Muscle layer of colon (tissue), 2 donors: Measurements from ENCODE around the gene RAB43.
"Not testable (repeated sequence)": the region's sequence is repeated elsewhere in the genome, so short reads cannot be mapped to it uniquely, and the experiment has no call there.

Experiments used
- H3K27ac ChIP-seq: one replicate; pipeline ENCODE4 v1.7.0; 2013; ENCODE audit warnings: low read depth, mild to moderate bottlenecking, low read length, moderate library complexity
- H3K27me3 ChIP-seq, 2 donors: one replicate each; pipeline ENCODE4 v1.7.0; 2013; ENCODE audit warnings: low read length in 2 of 2, mild to moderate bottlenecking in 2 of 2; ENCODE audit not compliant: insufficient read depth in 2 of 2, control insufficient read depth in 1 of 2
- H3K36me3 ChIP-seq: one replicate; pipeline ENCODE4 v1.7.0; 2013; ENCODE audit warnings: mild to moderate bottlenecking, low read length; ENCODE audit not compliant: insufficient read depth
- H3K4me1 ChIP-seq: one replicate; pipeline ENCODE4 v1.7.0; 2013; ENCODE audit warnings: mild to moderate bottlenecking, low read length; ENCODE audit not compliant: insufficient read depth
- H3K4me3 ChIP-seq, 2 donors: one replicate each; pipeline ENCODE4 v1.7.0; 2013; ENCODE audit warnings: low read length in 2 of 2, low read depth in 1 of 2, mild to moderate bottlenecking in 1 of 2, moderate library complexity in 1 of 2
- H3K9ac ChIP-seq: one replicate; pipeline ENCODE4 v1.7.0; 2013; ENCODE audit warnings: low read length
- H3K9me3 ChIP-seq: one replicate; pipeline ENCODE4 v1.7.0; 2013; ENCODE audit warnings: mild to moderate bottlenecking, low read length
- donor health status: abdominal sarcoma.
- donor health status: Adenocarcinoma of cecum.

RAB43 gene

DNA sequence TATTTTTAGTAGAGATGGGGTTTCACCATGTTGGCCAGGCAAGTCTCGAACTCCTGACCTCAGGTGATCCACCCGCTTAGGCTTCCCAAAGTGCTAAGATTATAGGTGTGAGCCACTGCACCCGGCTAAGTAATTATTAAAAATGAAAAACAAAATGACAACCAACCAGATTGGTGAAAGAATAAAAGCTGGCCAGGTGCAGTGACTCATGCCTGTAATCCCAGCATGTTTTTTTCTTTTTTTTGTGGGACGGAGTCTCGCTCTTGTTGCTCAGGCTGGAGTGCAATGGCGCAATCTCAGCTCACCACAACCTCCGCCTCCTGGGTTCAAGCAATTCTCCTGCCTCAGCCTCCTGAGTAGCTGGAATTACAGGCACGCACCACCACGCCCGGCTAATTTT is 14.7 kb upstream of the RAB43 start:
- peaks cover 43% of the 10 kb centered on the region for H3K36me3 ChIP-seq

DNA sequence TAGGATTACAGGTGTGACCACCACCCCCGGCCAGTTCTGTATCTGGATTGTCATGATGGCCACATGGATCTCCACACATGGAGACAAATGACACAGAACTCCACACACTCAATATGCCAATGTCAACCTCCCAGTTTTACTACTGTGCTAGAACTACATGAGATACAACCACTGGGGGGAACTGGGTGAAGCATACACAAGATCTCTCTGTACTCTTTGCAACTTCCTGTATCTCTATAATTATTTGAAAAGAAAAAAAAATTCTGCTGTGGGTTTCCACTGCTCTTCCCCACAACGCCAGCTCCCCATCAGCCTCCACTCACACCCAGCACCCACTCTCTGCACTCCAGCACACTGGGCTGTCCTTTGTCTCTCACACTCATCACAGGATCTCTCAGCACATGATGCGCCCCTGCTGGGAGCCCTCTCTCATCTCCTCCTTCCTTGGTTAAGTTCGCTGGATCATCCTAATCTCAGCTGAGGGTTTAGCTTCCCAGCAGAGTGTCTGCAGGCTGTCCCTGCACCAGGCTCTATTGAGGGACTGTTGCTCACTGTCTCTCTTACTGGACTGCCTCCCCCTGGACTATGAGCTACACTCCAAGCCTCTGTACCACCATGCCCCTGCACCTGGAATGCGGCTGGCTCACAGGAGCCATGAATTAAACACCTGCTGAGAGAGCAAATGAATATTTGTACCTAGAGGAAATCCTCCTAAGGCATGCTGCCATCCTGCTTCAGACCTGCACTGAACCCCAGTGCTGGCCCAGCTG is 10.7 kb upstream of the RAB43 start:
- Histone ChIP-seq H3K36me3 (peaks cover 61% of the 10 kb centered on the region), H3K27ac (no peak overlapping the region), H3K27me3 (no peaks in the 10 kb centered on the region), H3K4me1 (no peaks in the 10 kb centered on the region), H3K9ac (no peak overlapping the region), H3K9me3 (no peaks in the 10 kb centered on the region), H3K4me3 (no peak overlapping the region)

More for the DNA sequence above, 14.7 kb upstream of the RAB43 start:
- H3K27me3 ChIP-seq, H3K27ac ChIP-seq, H3K9ac ChIP-seq, H3K9me3 ChIP-seq, H3K4me3 ChIP-seq, H3K4me1 ChIP-seq: not testable (repeated sequence)

DNA sequence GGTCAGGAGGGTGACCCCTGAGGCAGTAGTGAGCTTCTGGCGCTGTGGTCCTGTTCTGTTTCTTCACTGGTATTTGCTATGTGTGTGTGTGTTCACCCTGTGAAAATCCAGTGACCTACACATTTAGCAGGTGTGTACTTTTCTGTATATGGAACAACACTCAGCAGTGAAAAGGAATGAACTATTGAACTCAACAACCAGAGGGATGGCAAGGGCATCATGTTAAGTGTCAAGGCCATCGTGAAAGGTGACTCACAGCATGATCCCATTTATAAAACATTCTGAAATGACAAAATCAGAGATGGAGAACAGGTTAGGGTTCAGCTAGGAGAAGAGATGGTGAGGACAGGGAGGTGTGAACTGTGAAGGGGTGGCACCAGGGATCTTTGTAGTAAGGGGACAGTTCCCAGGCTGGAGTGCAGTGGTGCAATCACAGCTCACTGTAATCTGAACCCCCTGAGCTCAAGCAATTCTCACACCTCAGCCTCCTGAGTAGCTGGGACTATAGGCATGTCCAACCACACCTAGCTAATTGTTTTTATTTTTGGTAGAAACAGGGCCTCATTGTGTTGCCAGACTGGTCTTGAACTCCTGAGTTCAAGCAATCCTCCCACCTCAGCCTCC is 10.0 kb upstream of the RAB43 start:
- Histone ChIP-seq H3K9ac (no peak overlapping the region), H3K4me3 (no peak overlapping the region), H3K9me3 (no peaks in the 10 kb centered on the region), H3K36me3 (peaks cover 61% of the 10 kb centered on the region), H3K27me3 (no peaks in the 10 kb centered on the region), H3K27ac (no peak overlapping the region), H3K4me1 (no peaks in the 10 kb centered on the region)

- Histone ChIP-seq H3K9ac (no peak overlapping the region), H3K27ac (no peak overlapping the region), H3K4me1 (no peaks in the 10 kb centered on the region), H3K36me3 (peaks cover 61% of the 10 kb centered on the region), H3K4me3 (no peak overlapping the region), H3K27me3 (no peaks in the 10 kb centered on the region), H3K9me3 (no peaks in the 10 kb centered on the region)
These were observed 8.7 kb upstream of the RAB43 start for GRCh38 chr3:129130291-129130813.

- no peaks in the 10 kb centered on the region for H3K27me3 ChIP-seq
- H3K4me3 ChIP-seq: no peak overlapping the region
- no peaks in the 10 kb centered on the region for H3K9me3 ChIP-seq
- no peak overlapping the region for H3K27ac ChIP-seq
- peaks cover 48% of the 10 kb centered on the region for H3K36me3 ChIP-seq
- no peaks in the 10 kb centered on the region for H3K4me1 ChIP-seq
- H3K9ac ChIP-seq: no peak overlapping the region
These were observed 7.0 kb upstream of the RAB43 start for GRCh38 chr3:129128357-129129155.

DNA sequence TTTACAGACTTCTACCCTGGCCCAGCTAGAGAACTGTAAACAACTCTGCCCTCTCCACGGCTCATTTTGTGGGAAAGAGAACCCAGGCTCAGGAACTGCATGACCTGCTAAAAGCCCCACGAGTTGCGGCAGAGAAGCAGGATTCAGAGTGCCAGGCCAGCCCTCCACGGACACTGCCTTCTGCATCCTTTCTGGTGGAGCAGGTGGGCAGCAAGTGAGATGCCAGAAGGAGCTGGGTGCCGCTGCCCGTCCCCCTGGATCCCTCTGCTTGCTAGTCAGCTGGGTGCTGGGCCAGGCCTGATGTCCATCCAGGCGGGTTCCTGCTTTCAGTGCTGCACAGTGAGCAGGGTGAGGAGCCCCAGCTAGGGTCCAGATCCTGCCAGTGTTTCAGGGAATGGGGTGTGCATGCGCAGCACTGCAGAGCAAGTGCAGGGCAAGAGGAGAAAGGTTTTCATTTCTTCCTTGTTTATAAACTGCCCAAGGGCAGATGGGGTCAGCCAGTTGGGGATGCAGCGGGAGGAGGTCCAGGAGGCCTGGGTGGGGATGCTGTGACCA is 5.2 kb upstream of the RAB43 start:
- Histone ChIP-seq H3K9ac (no peak overlapping the region), H3K27ac (no peak overlapping the region), H3K4me1 (no peaks in the 10 kb centered on the region), H3K36me3 (peaks cover 33% of the 10 kb centered on the region), H3K9me3 (no peaks in the 10 kb centered on the region), H3K4me3 (no peak overlapping the region), H3K27me3 (no peaks in the 10 kb centered on the region)

- peaks cover 14% of the 10 kb centered on the region for H3K4me1 ChIP-seq
- H3K36me3 ChIP-seq: peaks cover 4% of the 10 kb centered on the region
- H3K9ac ChIP-seq: no peak overlapping the region
- no peaks in the 10 kb centered on the region for H3K9me3 ChIP-seq
- H3K27ac ChIP-seq: no peak overlapping the region
- no peak overlapping the region for H3K4me3 ChIP-seq
- no peaks in the 10 kb centered on the region for H3K27me3 ChIP-seq
These were observed 1.9 kb upstream of the RAB43 start for GRCh38 chr3:129123314-129124060.

GRCh38 chr3:129122412-129123011 is 908 bp upstream of the RAB43 start:
- Histone ChIP-seq H3K27me3 (no peaks in the 10 kb centered on the region), H3K27ac (peak overlapping the region; percentile 53), H3K9ac (no peak overlapping the region), H3K36me3 (no peaks in the 10 kb centered on the region), H3K4me1 (peaks cover 14% of the 10 kb centered on the region), H3K4me3 (no peak overlapping the region), H3K9me3 (no peaks in the 10 kb centered on the region)

- no peaks in the 10 kb centered on the region for H3K27me3 ChIP-seq
- peak overlapping the region; percentile 75 to 82 for H3K4me3 ChIP-seq
- H3K27ac ChIP-seq: peak overlapping the region; percentile 83
- H3K4me1 ChIP-seq: peaks cover 19% of the 10 kb centered on the region
- H3K9me3 ChIP-seq: no peaks in the 10 kb centered on the region
- H3K9ac ChIP-seq: peak overlapping the region; percentile 51
- no peaks in the 10 kb centered on the region for H3K36me3 ChIP-seq
These were observed 400 bp downstream of the RAB43 start for GRCh38 chr3:129121016-129121791.
